Neural progenitor cell (in vitro differentiated cells): ENCODE results near the gene BUB1B.

Source experiments
- EZH2phosphoT487 ChIP-seq: fragments of 200-600 bp; sonication (generic); IDR thresholded peaks from 2 replicates; pipeline ENCODE4 v1.6.1; 2017; ENCODE audit warnings: antibody characterized with exemption
- TF ChIP-seq, protein P1 (sequence below): fragments of 200-600 bp; sonication (generic); IDR thresholded peaks from 2 replicates; pipeline ENCODE4 v1.5.1; 2017; ENCODE audit warnings: antibody characterized with exemption, mild to moderate bottlenecking

DNA sequence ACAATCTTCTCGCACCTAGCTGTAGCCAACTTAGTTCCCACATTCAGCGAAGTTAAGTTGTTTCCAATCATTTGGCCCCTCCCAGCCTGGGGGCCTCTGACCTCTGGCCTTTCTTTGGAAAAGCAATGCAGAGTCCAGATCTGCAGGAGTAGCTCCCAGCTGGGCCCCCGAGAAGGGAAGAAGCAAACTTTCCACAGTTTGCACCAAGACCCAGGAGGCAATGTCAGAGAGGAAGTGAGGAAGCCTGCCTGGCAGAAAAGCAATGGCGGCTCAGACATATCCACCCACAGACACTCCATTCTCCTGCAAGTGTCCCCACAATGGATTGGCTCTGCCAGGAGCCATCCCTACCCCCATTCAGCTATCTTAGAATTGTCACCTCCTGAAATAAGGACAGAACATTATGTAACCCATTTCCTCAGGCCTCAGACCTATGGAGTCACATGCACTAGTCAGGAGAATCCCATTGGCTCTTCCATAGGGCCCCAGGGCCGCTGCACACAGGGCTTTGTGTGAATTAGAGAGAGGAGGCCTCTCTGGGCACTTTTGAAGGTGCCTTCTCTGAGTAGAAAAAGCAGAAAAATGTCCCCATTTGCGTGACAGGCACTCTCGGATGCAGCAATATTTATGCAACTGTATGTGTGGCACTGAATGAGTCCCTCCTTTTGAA, 3.0 kb upstream of the BUB1B start:
- TF ChIP-seq, protein P1, sequence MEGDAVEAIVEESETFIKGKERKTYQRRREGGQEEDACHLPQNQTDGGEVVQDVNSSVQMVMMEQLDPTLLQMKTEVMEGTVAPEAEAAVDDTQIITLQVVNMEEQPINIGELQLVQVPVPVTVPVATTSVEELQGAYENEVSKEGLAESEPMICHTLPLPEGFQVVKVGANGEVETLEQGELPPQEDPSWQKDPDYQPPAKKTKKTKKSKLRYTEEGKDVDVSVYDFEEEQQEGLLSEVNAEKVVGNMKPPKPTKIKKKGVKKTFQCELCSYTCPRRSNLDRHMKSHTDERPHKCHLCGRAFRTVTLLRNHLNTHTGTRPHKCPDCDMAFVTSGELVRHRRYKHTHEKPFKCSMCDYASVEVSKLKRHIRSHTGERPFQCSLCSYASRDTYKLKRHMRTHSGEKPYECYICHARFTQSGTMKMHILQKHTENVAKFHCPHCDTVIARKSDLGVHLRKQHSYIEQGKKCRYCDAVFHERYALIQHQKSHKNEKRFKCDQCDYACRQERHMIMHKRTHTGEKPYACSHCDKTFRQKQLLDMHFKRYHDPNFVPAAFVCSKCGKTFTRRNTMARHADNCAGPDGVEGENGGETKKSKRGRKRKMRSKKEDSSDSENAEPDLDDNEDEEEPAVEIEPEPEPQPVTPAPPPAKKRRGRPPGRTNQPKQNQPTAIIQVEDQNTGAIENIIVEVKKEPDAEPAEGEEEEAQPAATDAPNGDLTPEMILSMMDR = no peak
- TF ChIP-seq EZH2phosphoT487 = no peak
